Measurements from ENCODE around the gene METTL14.

The METTL14 gene

GRCh38 chr4:118745357-118745756, 60.2 kb downstream of the METTL14 start:
- TF ChIP-seq EZH2phosphoT487 (IDR thresholded peaks at IDR 0.05; ENCODE audit: borderline replicate concordance) (no peak), CTCF (conservative IDR thresholded peaks at IDR 0.05; ENCODE audit: low read length) (no peak)
- Histone ChIP-seq H3K36me3 (ENCODE audit: insufficient read depth, low read length) (peaks cover 28% of the 10 kb centered on the region; the same call in 1 of the 2 replicates), H3K4me1 (ENCODE audit: insufficient read depth, low read length, poor library complexity, severe bottlenecking) (no peaks in the 10 kb centered on the region), H3K9me2 (replicated peaks; ENCODE audit: low read depth, low read length) (no peaks in the 10 kb centered on the region), H3K4me3 (ENCODE audit: low read length, poor library complexity, severe bottlenecking) (no peak overlapping the region), H3F3A (ENCODE audit: low read depth) (no peaks in the 10 kb centered on the region), H3K9ac (ENCODE audit: low read depth, low read length, poor library complexity, severe bottlenecking) (no peak overlapping the region), H3K27me3 (ENCODE audit: insufficient read depth, low read length, poor library complexity, severe bottlenecking) (no peaks in the 10 kb centered on the region), H3K79me2 (ENCODE audit: insufficient read depth, low read length) (no peaks in the 10 kb centered on the region), H2AFZ (ENCODE audit: low read length) (no peak overlapping the region), H4K20me1 (ENCODE audit: insufficient read depth, low read length, poor library complexity, severe bottlenecking) (no peaks in the 10 kb centered on the region), H3K9me3 (ENCODE audit: insufficient read depth, low read depth, low read length) (no peaks in the 10 kb centered on the region), H3K4me2 (ENCODE audit: low read depth, low read length, poor library complexity, severe bottlenecking) (no peak overlapping the region)

- Histone ChIP-seq H3K4me1 (ENCODE audit: insufficient read depth, low read length, poor library complexity, severe bottlenecking) (no peaks in the 10 kb centered on the region), H2AFZ (ENCODE audit: low read length) (no peak overlapping the region), H3K27me3 (ENCODE audit: insufficient read depth, low read length, poor library complexity, severe bottlenecking) (no peaks in the 10 kb centered on the region), H3K4me3 (ENCODE audit: low read length, poor library complexity, severe bottlenecking) (no peak overlapping the region), H3K79me2 (ENCODE audit: insufficient read depth, low read length) (no peaks in the 10 kb centered on the region), H3F3A (ENCODE audit: low read depth) (no peaks in the 10 kb centered on the region), H3K9me2 (replicated peaks; ENCODE audit: low read depth, low read length) (no peaks in the 10 kb centered on the region), H4K20me1 (ENCODE audit: insufficient read depth, low read length, poor library complexity, severe bottlenecking) (no peaks in the 10 kb centered on the region), H3K4me2 (ENCODE audit: low read depth, low read length, poor library complexity, severe bottlenecking) (no peak overlapping the region), H3K9me3 (ENCODE audit: insufficient read depth, low read depth, low read length) (no peaks in the 10 kb centered on the region), H3K9ac (ENCODE audit: low read depth, low read length, poor library complexity, severe bottlenecking) (no peak overlapping the region), H3K36me3 (ENCODE audit: insufficient read depth, low read length) (peaks cover 31% of the 10 kb centered on the region; the same call in 1 of the 2 replicates)
- TF ChIP-seq EZH2phosphoT487 (IDR thresholded peaks at IDR 0.05; ENCODE audit: borderline replicate concordance) (no peak), CTCF (conservative IDR thresholded peaks at IDR 0.05; ENCODE audit: low read length) (no peak)
Observed at GRCh38 chr4:118746251-118746919, 61.2 kb downstream of the METTL14 start.

- no peak overlapping the region for H3K9ac ChIP-seq (ENCODE audit: low read depth, low read length, poor library complexity, severe bottlenecking)
- no peaks in the 10 kb centered on the region for H3K9me3 ChIP-seq (ENCODE audit: insufficient read depth, low read depth, low read length)
- no peak overlapping the region for H2AFZ ChIP-seq (ENCODE audit: low read length)
- H3K27me3 ChIP-seq (ENCODE audit: insufficient read depth, low read length, poor library complexity, severe bottlenecking), result no peaks in the 10 kb centered on the region
- H4K20me1 ChIP-seq (ENCODE audit: insufficient read depth, low read length, poor library complexity, severe bottlenecking), result no peaks in the 10 kb centered on the region
- no peak overlapping the region for H3K4me3 ChIP-seq (ENCODE audit: low read length, poor library complexity, severe bottlenecking)
- H3K4me2 ChIP-seq (ENCODE audit: low read depth, low read length, poor library complexity, severe bottlenecking), result no peak overlapping the region
- H3K36me3 ChIP-seq (ENCODE audit: insufficient read depth, low read length), result peaks cover 35% of the 10 kb centered on the region; the same call in 1 of the 2 replicates
- no peaks in the 10 kb centered on the region for H3K9me2 ChIP-seq (replicated peaks; ENCODE audit: low read depth, low read length)
- H3K79me2 ChIP-seq (ENCODE audit: insufficient read depth, low read length), result no peaks in the 10 kb centered on the region
- H3F3A ChIP-seq (ENCODE audit: low read depth), result no peaks in the 10 kb centered on the region
- no peaks in the 10 kb centered on the region for H3K4me1 ChIP-seq (ENCODE audit: insufficient read depth, low read length, poor library complexity, severe bottlenecking)
- TF ChIP-seq CTCF (conservative IDR thresholded peaks at IDR 0.05; ENCODE audit: low read length), result no peak
Observed at GRCh38 chr4:118749347-118749988, 64.3 kb downstream of the METTL14 start.
